Astrocyte of the hippocampus (primary cell): ENCODE measurements around the gene TGM2.

Experiments
- DNase-seq: peaks from one replicate; pipeline ENCODE4 v3.0.0; 2011; ENCODE audit warnings: low read depth, low spot score

Gene TGM2

GRCh38 chr20:38162149-38162548, 2.9 kb downstream of the TGM2 start:
- no peak for DNase-seq

- DNase-seq = no peak
These were observed 3.7 kb downstream of the TGM2 start for GRCh38 chr20:38161412-38161774.

- no peak for DNase-seq
These were observed 4.9 kb downstream of the TGM2 start for GRCh38 chr20:38159957-38160756.

GRCh38 chr20:38159566-38159956, 5.5 kb downstream of the TGM2 start:
- DNase-seq = no peak

- no peak for DNase-seq
These were observed 6.2 kb downstream of the TGM2 start for GRCh38 chr20:38158701-38159351.

- DNase-seq = no peak
These were observed 7.2 kb downstream of the TGM2 start for GRCh38 chr20:38157635-38158495.

- DNase-seq = no peak
These were observed 8.0 kb downstream of the TGM2 start for GRCh38 chr20:38156888-38157634.

GRCh38 chr20:38156280-38156679, 8.8 kb downstream of the TGM2 start:
- no peak for DNase-seq

GRCh38 chr20:38155811-38156210, 9.3 kb downstream of the TGM2 start:
- DNase-seq = no peak

GRCh38 chr20:38153401-38153800, 11.7 kb downstream of the TGM2 start:
- DNase-seq = no peak

GRCh38 chr20:38152621-38153221, 12.3 kb downstream of the TGM2 start:
- DNase-seq = peak; percentile 85

GRCh38 chr20:38152175-38152620, 12.9 kb downstream of the TGM2 start:
- peak; percentile 59 for DNase-seq

- no peak for DNase-seq
These were observed 13.6 kb downstream of the TGM2 start for GRCh38 chr20:38151455-38151854.

- no peak for DNase-seq
These were observed 14.5 kb downstream of the TGM2 start for GRCh38 chr20:38150335-38151170.

GRCh38 chr20:38148328-38149102, 16.6 kb downstream of the TGM2 start:
- DNase-seq = no peak

GRCh38 chr20:38147751-38148150, 17.3 kb downstream of the TGM2 start:
- no peak for DNase-seq

GRCh38 chr20:38147163-38147562, 17.9 kb downstream of the TGM2 start:
- DNase-seq = no peak

- no peak for DNase-seq
These were observed 18.4 kb downstream of the TGM2 start for GRCh38 chr20:38146628-38147027.

GRCh38 chr20:38146156-38146555, 18.9 kb downstream of the TGM2 start:
- no peak for DNase-seq

GRCh38 chr20:38145729-38146075, 19.4 kb downstream of the TGM2 start:
- no peak for DNase-seq
